Spinal cord (tissue), 10 donors: ENCODE data around the gene PLOD1. TPM values are rescaled to one million over a fixed set of nuclear protein-coding genes. Genes with fewer than 3 reads are reported as not detected.
A peak's percentile ranks its signal among the peaks of the same experiment; 100 is the strongest.
"Not testable (repeated sequence)": the region's sequence is repeated elsewhere in the genome, so short reads cannot be mapped to it uniquely, and the experiment has no call there.

ENCODE experiments used
- DNase-seq, 6 donors: peaks; one replicate each; pipeline versions ENCODE4 v3.0.0 to v3.0.0-alpha.2; 2013 to 2015; ENCODE audit warnings: low spot score in 6 of 6, low read depth in 4 of 6
- H3K27ac ChIP-seq: one replicate; pipeline ENCODE4 v1.5.1; 2013; ENCODE audit warnings: low read depth, low read length, control low read depth
- H3K27me3 ChIP-seq: one replicate; pipeline ENCODE4 v1.6.1; 2013; ENCODE audit warnings: low read length; ENCODE audit not compliant: control insufficient read depth, insufficient read depth
- H3K36me3 ChIP-seq: one replicate; pipeline ENCODE4 v1.6.1; 2013; ENCODE audit warnings: low read length; ENCODE audit not compliant: control insufficient read depth, insufficient read depth
- H3K4me1 ChIP-seq: one replicate; pipeline ENCODE4 v1.6.1; 2013; ENCODE audit warnings: low read length; ENCODE audit not compliant: control insufficient read depth, insufficient read depth
- H3K4me3 ChIP-seq: one replicate; pipeline ENCODE4 v1.5.1; 2013; ENCODE audit warnings: low read depth, low read length, control low read depth
- H3K9me3 ChIP-seq: one replicate; pipeline ENCODE4 v1.6.1; 2013; ENCODE audit warnings: low read length; ENCODE audit not compliant: control insufficient read depth, insufficient read depth
- WGBS: methylation state at CpG from one replicate; pipeline ENCODE4 v1.1.5; 2013; ENCODE audit warnings: missing lambda C conversion rate; ENCODE audit not compliant: insufficient coverage; 5-methylcytosine and 5-hydroxymethylcytosine counted together
- long read RNA-seq, 4 donors: transcript quantifications; one replicate each; lab custom pipeline, GENCODE V29; 2026
- polyA plus RNA-seq, 2 donors: library from polyadenylated mRNA; unstranded; fragments of 120-200 nt; gene quantifications; one replicate each; pipeline ENCODE4 v1.2.1, GENCODE V29; 2013; ENCODE audit not compliant: insufficient read length in 2 of 2
- total RNA-seq, 2 donors: library from RNA; depleted of rRNA in 1 of 2; stranded (reverse); fragments of 120-200 nt in 1 of 2; fragments of >200 nt in 1 of 2; gene quantifications; one replicate each; pipeline versions ENCODE4 v1.2.3 to v1.2.4, GENCODE V29; 2013 to 2014
- donor health status: healthy.

PLOD1 gene
- total RNA-seq (100 to 1,000 TPM in 1 of 2 donors, 10 to 100 TPM in 1; 47.7 to 108 TPM), polyA plus RNA-seq (10 to 100 TPM; 66.5 to 80.0 TPM)
- long read RNA-seq, donor 1, transcript PLOD1-201 (19 exons, 2,940 nt) = major isoform, 10 of 27 reads
- long read RNA-seq, donor 1, partial matches to known transcripts = 15 of 27 reads
- long read RNA-seq, donor 1, other reads (novel, unspliced or antisense) = 0 of 27 reads
- long read RNA-seq, donor 2, partial matches to known transcripts = 0 of 2 reads
- long read RNA-seq, donor 2, other reads (novel, unspliced or antisense) = 0 of 2 reads
- long read RNA-seq, donor 3, partial matches to known transcripts = 13 of 17 reads
- long read RNA-seq, donor 3, other reads (novel, unspliced or antisense) = 0 of 17 reads
- long read RNA-seq, donor 4, transcript PLOD1-201 (19 exons, 2,940 nt) = major isoform, 21 of 89 reads
- long read RNA-seq, donor 4, partial matches to known transcripts = 64 of 89 reads
- long read RNA-seq, donor 4, other reads (novel, unspliced or antisense) = 0 of 89 reads

DNA sequence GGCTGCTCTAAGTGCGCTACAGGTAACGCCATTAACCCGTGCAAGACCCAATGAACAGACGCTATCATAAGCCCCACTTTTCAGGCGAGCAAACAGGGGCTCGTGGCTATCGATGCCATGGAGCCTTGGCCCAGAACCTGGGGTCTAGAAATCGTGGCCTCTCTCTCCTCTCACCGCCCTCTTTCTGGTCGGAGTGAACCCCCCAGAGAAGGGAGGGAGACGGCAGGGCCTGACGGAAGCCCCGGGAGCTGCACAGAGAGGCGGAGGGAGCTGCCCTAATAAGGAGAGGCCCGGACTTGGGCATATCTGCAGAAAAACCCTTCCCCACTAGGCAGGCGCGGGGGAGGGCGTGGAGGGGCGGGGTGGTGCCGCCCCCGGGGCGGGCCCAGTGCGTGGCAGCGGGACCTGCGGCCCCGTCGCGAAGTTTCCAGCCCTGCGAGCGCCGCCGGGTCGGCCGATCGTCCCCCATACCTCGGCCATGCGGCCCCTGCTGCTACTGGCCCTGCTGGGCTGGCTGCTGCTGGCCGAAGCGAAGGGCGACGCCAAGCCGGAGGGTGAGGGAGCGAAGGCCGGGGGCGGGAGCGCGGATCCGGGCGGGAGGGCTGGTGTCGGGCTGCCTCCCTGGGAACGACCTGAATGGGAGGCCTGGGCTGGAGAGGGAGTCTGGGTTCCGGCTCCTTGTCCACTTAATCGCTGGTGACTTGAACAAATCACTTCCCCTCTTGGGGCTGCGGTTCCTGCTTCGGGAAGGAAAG, at the start of gene PLOD1:
Gene PLOD1, plus strand, starts transcription at position 416 of the 755 bp plus-strand sequence. Its CDS starts 63 bp downstream, at position 479.
- WGBS = under 1% methylated on average over 45 of the region's 55 CpGs
- H3K4me1 ChIP-seq = peaks cover 39% of the 10 kb centered on the region

GRCh38 chr1:11885916-11886315, 48.6 kb upstream of the PLOD1 start:
- Histone ChIP-seq H3K27ac (no peak overlapping the region), H3K27me3 (no peaks in the 10 kb centered on the region), H3K4me3 (no peak overlapping the region), H3K9me3 (no peaks in the 10 kb centered on the region), H3K36me3 (no peaks in the 10 kb centered on the region), H3K4me1 (peaks cover 18% of the 10 kb centered on the region)
- WGBS = 65% methylated on average over 6 of the region's 6 CpGs
- no peak for DNase-seq

More for the DNA sequence above, at the start of gene PLOD1:
- Histone ChIP-seq H3K9me3 (no peaks in the 10 kb centered on the region), H3K4me3 (peak within 1 kb of the TSS; percentile 56), H3K36me3 (peaks cover 4% of the 10 kb centered on the region), H3K27me3 (no peaks in the 10 kb centered on the region), H3K27ac (peak within 1 kb of the TSS; percentile 88)
- DNase-seq = peak in 5 of 6 donors; percentile 62 to 93 (median 78)

DNA sequence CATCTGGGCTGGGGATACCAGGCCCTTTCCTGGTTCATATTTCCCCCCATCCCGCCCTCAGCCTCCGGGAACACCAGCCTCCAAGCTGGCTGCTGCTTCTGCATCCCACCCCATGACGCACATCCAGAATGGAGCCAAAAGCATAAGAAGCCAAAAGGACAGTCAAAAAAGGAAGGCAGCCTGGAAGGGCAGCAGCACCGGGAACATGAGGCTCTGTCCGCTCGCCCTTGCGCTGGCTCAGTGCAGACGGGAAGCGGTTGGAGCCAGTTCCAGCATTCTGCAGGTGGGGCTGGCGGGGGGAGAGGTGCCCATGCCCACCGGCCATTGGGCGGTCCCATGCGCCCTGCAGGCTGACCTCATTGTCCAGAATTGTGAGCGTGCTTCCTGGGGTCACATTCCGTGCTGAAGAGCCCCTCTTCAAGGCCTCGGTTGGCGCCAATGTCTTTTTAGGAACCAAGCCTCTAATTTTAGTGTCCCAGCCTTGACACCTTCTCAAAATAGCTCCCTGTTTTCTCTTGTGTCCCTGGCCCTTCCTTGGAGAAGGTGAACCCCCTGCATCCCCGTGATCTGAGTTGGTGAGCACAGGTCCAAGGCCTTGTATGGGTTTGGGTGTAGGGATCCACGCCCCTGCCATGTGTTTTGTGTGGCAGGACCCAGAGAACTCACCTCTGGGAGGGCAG, 47.4 kb upstream of the PLOD1 start:
- Histone ChIP-seq H3K4me3 (no peak overlapping the region), H3K27ac (no peak overlapping the region), H3K36me3 (no peaks in the 10 kb centered on the region), H3K4me1 (peaks cover 6% of the 10 kb centered on the region), H3K9me3 (no peaks in the 10 kb centered on the region), H3K27me3 (no peaks in the 10 kb centered on the region)
- no peak for DNase-seq
- WGBS = 85% methylated on average over 18 of the region's 19 CpGs

GRCh38 chr1:11887666-11888007, 46.9 kb upstream of the PLOD1 start:
- Histone ChIP-seq H3K27me3 (no peaks in the 10 kb centered on the region), H3K4me3 (no peak overlapping the region), H3K27ac (no peak overlapping the region), H3K4me1 (peaks cover 5% of the 10 kb centered on the region), H3K36me3 (no peaks in the 10 kb centered on the region), H3K9me3 (no peaks in the 10 kb centered on the region)
- DNase-seq = no peak
- WGBS = 83% methylated on average over 7 of the region's 7 CpGs

DNA sequence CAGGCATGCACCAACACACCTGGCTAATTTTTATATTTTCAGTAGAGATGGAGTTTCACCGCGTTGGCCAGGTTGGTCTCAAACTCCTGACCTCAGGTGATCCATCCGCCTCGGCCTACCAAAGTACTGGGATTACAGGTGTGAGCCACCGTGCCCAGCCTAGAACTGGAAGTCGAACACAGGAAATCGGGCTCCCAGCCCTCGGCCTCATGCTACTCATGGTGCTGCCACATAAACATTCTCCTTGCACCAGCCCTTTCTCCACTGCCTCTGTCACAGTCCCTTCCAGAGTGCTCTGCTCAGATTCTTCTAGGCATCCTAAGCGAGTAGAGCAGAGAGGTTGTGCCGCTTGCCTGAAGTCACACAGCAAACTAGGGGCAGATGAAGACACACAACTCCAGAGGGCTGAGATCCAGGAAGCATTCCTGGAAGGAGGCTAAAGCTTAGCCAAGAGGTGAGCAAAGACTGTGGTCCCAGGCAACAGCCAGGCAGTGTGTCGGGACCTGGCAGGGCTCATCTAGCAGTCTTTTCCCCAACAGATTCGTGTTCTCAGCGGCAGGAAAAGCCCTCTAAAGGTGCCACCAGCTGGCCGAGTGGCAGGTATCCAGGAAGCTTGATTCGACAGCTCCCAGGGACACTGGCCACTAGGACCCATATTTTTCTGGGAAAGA, 46.2 kb upstream of the PLOD1 start:
- Histone ChIP-seq H3K27me3 (no peaks in the 10 kb centered on the region), H3K4me3 (no peak overlapping the region), H3K27ac (no peak overlapping the region), H3K9me3 (no peaks in the 10 kb centered on the region), H3K36me3 (no peaks in the 10 kb centered on the region), H3K4me1 (no peaks in the 10 kb centered on the region)
- DNase-seq = no peak
- WGBS = 87% methylated on average over 15 of the region's 15 CpGs

- WGBS = 30% methylated on average over 2 of the region's 3 CpGs
- Histone ChIP-seq H3K4me1 (no peaks in the 10 kb centered on the region), H3K27me3 (no peaks in the 10 kb centered on the region), H3K9me3 (no peaks in the 10 kb centered on the region), H3K4me3 (no peak overlapping the region), H3K36me3 (no peaks in the 10 kb centered on the region), H3K27ac (no peak overlapping the region)
- DNase-seq = no peak
Measured at GRCh38 chr1:11888877-11889208, 45.7 kb upstream of the PLOD1 start.

- Histone ChIP-seq H3K4me3 (no peak overlapping the region), H3K9me3 (no peaks in the 10 kb centered on the region), H3K27ac (no peak overlapping the region), H3K27me3 (peaks cover 3% of the 10 kb centered on the region), H3K4me1 (no peaks in the 10 kb centered on the region), H3K36me3 (no peaks in the 10 kb centered on the region)
- no peak for DNase-seq
- WGBS = 100% methylated on average over 3 of the region's 6 CpGs
Measured at GRCh38 chr1:11891433-11892186, 42.9 kb upstream of the PLOD1 start.

GRCh38 chr1:11893907-11894251, 40.6 kb upstream of the PLOD1 start:
- peaks cover 21% of the 10 kb centered on the region for H3K27me3 ChIP-seq
- DNase-seq = peak in 2 of 6 donors; percentile 40 to 44
- WGBS = 7% methylated on average over 3 of the region's 5 CpGs

DNA sequence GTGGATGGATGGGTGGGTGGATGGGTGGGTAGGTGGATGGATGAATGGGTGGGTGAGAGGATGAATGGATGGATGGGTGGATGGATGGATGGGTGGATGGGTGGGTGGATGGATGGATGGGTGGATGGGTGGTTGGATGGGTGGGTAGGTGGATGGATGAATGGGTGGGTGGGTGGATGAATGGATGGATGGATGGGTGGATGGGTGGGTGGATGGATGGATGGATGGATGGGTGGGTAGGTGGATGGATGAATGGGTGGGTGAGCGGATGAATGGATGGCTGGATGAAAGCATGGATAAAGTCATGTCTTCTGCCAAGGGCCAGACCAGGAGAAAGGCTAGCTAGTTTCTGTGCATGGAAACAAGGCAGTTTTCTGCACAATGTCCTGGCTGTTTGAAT, 40.0 kb upstream of the PLOD1 start:
- H3K4me3 ChIP-seq, H3K36me3 ChIP-seq, H3K4me1 ChIP-seq, H3K27ac ChIP-seq, DNase-seq, H3K9me3 ChIP-seq: not testable (repeated sequence)
- peaks cover 27% of the 10 kb centered on the region for H3K27me3 ChIP-seq
- 43% methylated on average over 1 of the region's 1 CpG for WGBS

More at GRCh38 chr1:11893907-11894251, 40.6 kb upstream of the PLOD1 start:
- no peak overlapping the region for H3K4me3 ChIP-seq
- H3K9me3 ChIP-seq = no peaks in the 10 kb centered on the region
- no peaks in the 10 kb centered on the region for H3K36me3 ChIP-seq
- no peak overlapping the region for H3K27ac ChIP-seq
- H3K4me1 ChIP-seq = peaks cover 6% of the 10 kb centered on the region
